HepG2 (cell line): ENCODE results near the gene ZFP36L2. TPM values are rescaled to one million over a fixed set of nuclear protein-coding genes. Genes with fewer than 3 reads are reported as not detected.

Source experiments
- DDIT3 ChIP-seq: sonication (generic); formaldehyde crosslinking; IDR thresholded peaks from 2 replicates; pipeline ENCODE4 v1.4.0; 2020; ENCODE audit warnings: mild to moderate bottlenecking, missing genetic modification reagents
- FOXC1 ChIP-seq: sonication (generic); formaldehyde crosslinking; IDR thresholded peaks from 2 replicates; pipeline ENCODE4 v1.8.0; 2022; ENCODE audit warnings: mild to moderate bottlenecking, missing genetic modification reagents, borderline replicate concordance
- HOMEZ ChIP-seq: IDR thresholded peaks from 2 replicates; pipeline ENCODE4 v1.6.1; 2016; ENCODE audit warnings: low read depth
- KAT7 ChIP-seq: IDR thresholded peaks from 2 replicates; pipeline ENCODE4 v1.6.1; 2018; ENCODE audit warnings: borderline replicate concordance, missing compliant biosample characterization
- KIAA2018 ChIP-seq: sonication (generic); formaldehyde crosslinking; IDR thresholded peaks from 2 replicates; pipeline ENCODE4 v1.5.0; 2020; ENCODE audit warnings: mild to moderate bottlenecking, missing genetic modification reagents, borderline replicate concordance
- MXI1 ChIP-seq: IDR thresholded peaks from 3 replicates; pipeline ENCODE4 v1.6.1; 2012; ENCODE audit warnings: low read depth, low read length, inconsistent platforms, borderline replicate concordance
- NCOA5 ChIP-seq: sonication (generic); formaldehyde crosslinking; IDR thresholded peaks from 2 replicates; pipeline ENCODE4 v1.4.0; 2020; ENCODE audit warnings: missing genetic modification reagents
- NFYB ChIP-seq: sonication (generic); formaldehyde crosslinking; IDR thresholded peaks from 2 replicates; pipeline ENCODE4 v1.4.0; 2020; ENCODE audit warnings: missing genetic modification reagents
- POLR2G ChIP-seq: fragments of 200-400 bp; formaldehyde crosslinking; IDR thresholded peaks from 2 replicates; pipeline ENCODE4 v1.6.1; 2018; ENCODE audit warnings: mild to moderate bottlenecking, low read depth, low read length, moderate library complexity
- RBFOX2 ChIP-seq: fragments of 200-400 bp; formaldehyde crosslinking; IDR thresholded peaks from 2 replicates; pipeline ENCODE4 v1.6.1; 2017; ENCODE audit warnings: low read depth, mild to moderate bottlenecking, low read length
- SYNCRIP ChIP-seq: fragments of 200-400 bp; formaldehyde crosslinking; IDR thresholded peaks from 2 replicates; pipeline ENCODE4 v1.6.1; 2018; ENCODE audit warnings: mild to moderate bottlenecking, low read depth, low read length; ENCODE audit not compliant: insufficient read depth
- TCF7L2 ChIP-seq: IDR thresholded peaks from 2 replicates; pipeline ENCODE4 v1.6.1; 2011; ENCODE audit warnings: mild to moderate bottlenecking, low read depth, low read length, moderate library complexity
- TP53 ChIP-seq: sonication (generic); formaldehyde crosslinking; conservative IDR thresholded peaks from 2 replicates; pipeline ENCODE4 v1.4.0; 2020; ENCODE audit warnings: missing genetic modification reagents
- ZMAT5 ChIP-seq: sonication (generic); formaldehyde crosslinking; IDR thresholded peaks from 2 replicates; pipeline ENCODE4 v1.5.0; 2020; ENCODE audit warnings: mild to moderate bottlenecking, low read depth, missing genetic modification reagents, borderline replicate concordance
- ZNF263 ChIP-seq: sonication (generic); formaldehyde crosslinking; IDR thresholded peaks from 2 replicates; pipeline ENCODE4 v1.4.0; 2020; ENCODE audit warnings: missing genetic modification reagents
- ZNF513 ChIP-seq: sonication (generic); formaldehyde crosslinking; conservative IDR thresholded peaks from 2 replicates; pipeline ENCODE4 v1.5.0; 2020; ENCODE audit warnings: missing genetic modification reagents
- ZNF557 ChIP-seq: sonication (generic); formaldehyde crosslinking; IDR thresholded peaks from 2 replicates; pipeline ENCODE4 v1.4.0; 2020; ENCODE audit warnings: missing genetic modification reagents
- ZNF737 ChIP-seq: sonication (generic); formaldehyde crosslinking; IDR thresholded peaks from 2 replicates; pipeline ENCODE4 v1.5.0; 2020; ENCODE audit warnings: missing genetic modification reagents, mild to moderate bottlenecking, borderline replicate concordance
- polyA plus RNA-seq, 8 experiments: library from polyadenylated mRNA; depleted of rRNA in 3 of 8; stranded (reverse) in 7 of 8; unstranded in 1 of 8; fragments of >200 nt; fragmentation: Illumina TruSeq in 4 of 8; extraction: Trizol in 4 of 8; gene quantifications; 2 replicates each; pipeline versions ENCODE4 v1.2.1 to v1.2.3, GENCODE V29; 2011 to 2016; ENCODE audit warnings: low read depth in 4 of 8, missing spikeins in 1 of 8, mixed read lengths in 1 of 8; ENCODE audit not compliant: insufficient read depth in 1 of 8
- total RNA-seq, 5 experiments: library from RNA; depleted of rRNA; stranded (reverse); fragments of >200 nt; fragmentation: Illumina TruSeq; extraction: Trizol; gene quantifications; 2 replicates each; pipeline ENCODE4 v1.2.3, GENCODE V29; 2016; ENCODE audit warnings: low read depth in 1 of 5

The ZFP36L2 gene
- total and polyA plus RNA-seq, 2 of the 13 experiments (the other 11 are each of a cell fraction or from before 2014, with no cell fraction given): 11.2 to 21.8 TPM

GRCh38 chr2:43226558-43226954, at the start of gene ZFP36L2 (continued):
- TF ChIP-seq DDIT3 (no peak), POLR2G (peak; percentile 86), NFYB (CRISPR knock-in tag) (peak; percentile 70), ZNF513 (CRISPR knock-in tag) (no peak), ZNF263 (CRISPR knock-in tag) (0 out of 2 replicates have a peak, but pooled peaks have one; percentile 51), ZMAT5 (CRISPR knock-in tag) (0 out of 2 replicates have a peak, but pooled peaks have one; percentile 49), FOXC1 (0 out of 2 replicates have a peak, but pooled peaks have one; percentile 76), ZNF737 (CRISPR knock-in tag) (no peak), KAT7 (CRISPR knock-in tag) (no peak), SYNCRIP (no peak), ZNF557 (CRISPR knock-in tag) (0 out of 2 replicates have a peak, but pooled peaks have one; percentile 20), HOMEZ (CRISPR knock-in tag) (no peak), NCOA5 (CRISPR knock-in tag) (no peak), TCF7L2 (no peak), MXI1 (peak; percentile 86), TP53 (0 out of 2 replicates have a peak, but pooled peaks have one; percentile 64), RBFOX2 (peak; percentile 87; the same call in 1 of the 2 replicates), KIAA2018 (0 out of 2 replicates have a peak, but pooled peaks have one; percentile 3)
